Upper lobe of right lung (tissue), 1 donor: Measurements from ENCODE around the gene HEY2. TPM values are rescaled to one million over a fixed set of nuclear protein-coding genes. Genes with fewer than 3 reads are reported as not detected.
"Not testable (repeated sequence)": the region's sequence is repeated elsewhere in the genome, so short reads cannot be mapped to it uniquely, and the experiment has no call there.

Experiments
- ATAC-seq: fragments of 200-7000 bp; cut with Tn5 transposase; one replicate; pipeline ENCODE4 v1.9.1; 2020; ENCODE audit warnings: mild to moderate bottlenecking, moderate library complexity
- DNase-seq: peaks from one replicate; pipeline ENCODE4 v3.0.0-alpha.2; 2020
- H3K27ac ChIP-seq: fragments of 200-600 bp; one replicate; pipeline ENCODE4 v1.8.0; 2022
- H3K27me3 ChIP-seq: fragments of 200-600 bp; one replicate; pipeline ENCODE4 v1.8.0; 2022; ENCODE audit warnings: mild to moderate bottlenecking
- H3K36me3 ChIP-seq: fragments of 200-600 bp; one replicate; pipeline ENCODE4 v1.8.0; 2022
- H3K4me1 ChIP-seq: fragments of 200-600 bp; one replicate; pipeline ENCODE4 v1.8.0; 2022
- H3K4me3 ChIP-seq: fragments of 200-600 bp; one replicate; pipeline ENCODE4 v1.8.0; 2022; ENCODE audit warnings: mild to moderate bottlenecking
- H3K9me3 ChIP-seq: fragments of 200-600 bp; one replicate; pipeline ENCODE4 v1.8.0; 2022
- CTCF ChIP-seq: fragments of 200-600 bp; IDR thresholded peaks from one replicate; pipeline ENCODE4 v1.8.0; 2022; ENCODE audit warnings: antibody characterized with exemption
- intact Hi-C: fragments of 100-400 bp; cut with DNase I; formaldehyde crosslinking; loops from one replicate; pipeline ENCODE4 v1.11.0; 2022
- total RNA-seq: library from RNA; stranded (reverse); fragmentation: NEBNext Ultra II Directional; extraction: Animal tissue kit (Norgen Biotek cat#: 25700); gene quantifications from one replicate; pipeline ENCODE4 v1.2.1, GENCODE V29; 2021
- donor health status: DM: no; HTN: yes; CAD: no; lungs with severe emphysema.

HEY2 gene
- total RNA-seq, 1 donor from 2014 or later, result 2.2 TPM

GRCh38 chr6:125764121-125764671 is 14.8 kb downstream of the HEY2 start:
- DNase-seq, result no peak
- Histone ChIP-seq H3K36me3 (no peaks in the 10 kb centered on the region), H3K4me1 (no peaks in the 10 kb centered on the region), H3K9me3 (no peaks in the 10 kb centered on the region), H3K27ac (no peak overlapping the region), H3K4me3 (no peak overlapping the region), H3K27me3 (peaks cover 17% of the 10 kb centered on the region)
- intact Hi-C loops, result no loop called here
- no peak for TF ChIP-seq CTCF
- ATAC-seq, result no peak

GRCh38 chr6:125765944-125766343 is 16.5 kb downstream of the HEY2 start:
- no peaks in the 10 kb centered on the region for H3K4me1 ChIP-seq
- peaks cover 13% of the 10 kb centered on the region for H3K27me3 ChIP-seq
- no peak for TF ChIP-seq CTCF
- H3K27ac ChIP-seq, result no peak overlapping the region
- H3K36me3 ChIP-seq, result no peaks in the 10 kb centered on the region
- intact Hi-C loops, result loop anchor here (5.0 kb wide), 1 partner anchor 454 kb away; no protein-coding TSS in a partner anchor
- no peak overlapping the region for H3K4me3 ChIP-seq
- ATAC-seq (no peak), DNase-seq (no peak)
- H3K9me3 ChIP-seq, result no peaks in the 10 kb centered on the region

- peaks cover 13% of the 10 kb centered on the region for H3K27me3 ChIP-seq
- DNase-seq (no peak), ATAC-seq (no peak)
- H3K9me3 ChIP-seq, result no peaks in the 10 kb centered on the region
- H3K27ac ChIP-seq, result no peak overlapping the region
- no peak for TF ChIP-seq CTCF
- intact Hi-C loops, result loop anchor here (5.0 kb wide), 1 partner anchor 454 kb away; no protein-coding TSS in a partner anchor
- no peaks in the 10 kb centered on the region for H3K4me1 ChIP-seq
- no peak overlapping the region for H3K4me3 ChIP-seq
- H3K36me3 ChIP-seq, result no peaks in the 10 kb centered on the region
Observed at GRCh38 chr6:125766641-125767040, 17.2 kb downstream of the HEY2 start.

- Histone ChIP-seq H3K27me3 (peaks cover 8% of the 10 kb centered on the region), H3K4me1 (no peaks in the 10 kb centered on the region), H3K27ac (no peak overlapping the region), H3K9me3 (no peaks in the 10 kb centered on the region), H3K4me3 (no peak overlapping the region), H3K36me3 (no peaks in the 10 kb centered on the region)
- DNase-seq, result no peak
- no peak for TF ChIP-seq CTCF
- no peak for ATAC-seq
- intact Hi-C loops, result loop anchor here (5.0 kb wide), 1 partner anchor 457 kb away; no protein-coding TSS in a partner anchor
Observed at GRCh38 chr6:125769147-125769783, 19.8 kb downstream of the HEY2 start.

GRCh38 chr6:125773387-125774341 is 24.2 kb downstream of the HEY2 start:
- ATAC-seq, result no peak
- H3K36me3 ChIP-seq, result no peaks in the 10 kb centered on the region

GRCh38 chr6:125776107-125776826 is 26.8 kb downstream of the HEY2 start:
- H3K9me3 ChIP-seq, H3K36me3 ChIP-seq, H3K27ac ChIP-seq, H3K4me1 ChIP-seq, H3K4me3 ChIP-seq, DNase-seq, H3K27me3 ChIP-seq, ATAC-seq, intact Hi-C loops: not testable (repeated sequence)

More at GRCh38 chr6:125773387-125774341, 24.2 kb downstream of the HEY2 start:
- TF ChIP-seq CTCF, result no peak
- Histone ChIP-seq H3K27ac (no peak overlapping the region), H3K9me3 (no peaks in the 10 kb centered on the region), H3K4me3 (no peak overlapping the region), H3K27me3 (no peaks in the 10 kb centered on the region), H3K4me1 (no peaks in the 10 kb centered on the region)
- no peak for DNase-seq
- intact Hi-C loops, result no loop called here
